Mesendoderm (in vitro differentiated cells): ENCODE data around the gene SGMS1.

ENCODE experiments used
- DNase-seq: peaks from one replicate; pipeline ENCODE4 v3.0.0; 2013
- H2AK5ac ChIP-seq: 2 replicates; pipeline ENCODE4 v1.6.1; 2013; ENCODE audit warnings: low read length, inconsistent platforms
- H2BK120ac ChIP-seq: 2 replicates; pipeline ENCODE4 v1.6.1; 2013; ENCODE audit warnings: low read depth, mild to moderate bottlenecking, low read length, moderate library complexity, mixed read lengths
- H2BK15ac ChIP-seq: replicated peaks from 2 replicates; pipeline ENCODE4 v1.6.1; 2013; ENCODE audit warnings: low read depth, mild to moderate bottlenecking, moderate library complexity
- H2BK5ac ChIP-seq: 2 replicates; pipeline ENCODE4 v1.6.1; 2013; ENCODE audit warnings: low read length, inconsistent platforms
- H3K18ac ChIP-seq: 2 replicates; pipeline ENCODE4 v1.6.1; 2013; ENCODE audit warnings: mild to moderate bottlenecking, low read length, mixed read lengths
- H3K23ac ChIP-seq: one replicate; pipeline ENCODE4 v1.6.1; 2013; ENCODE audit warnings: low read length
- H3K27ac ChIP-seq: 2 replicates; pipeline ENCODE4 v1.5.1; 2013; ENCODE audit warnings: low read depth, mild to moderate bottlenecking, inconsistent platforms, low read length, moderate library complexity
- H3K27me3 ChIP-seq: 2 replicates; pipeline ENCODE4 v1.6.1; 2013; ENCODE audit warnings: low read length, control low read depth, mild to moderate bottlenecking, inconsistent platforms; ENCODE audit not compliant: insufficient read depth, poor library complexity
- H3K36me3 ChIP-seq: 2 replicates; pipeline ENCODE4 v1.6.1; 2013; ENCODE audit warnings: low read length, inconsistent platforms; ENCODE audit not compliant: control insufficient read depth, insufficient read depth
- H3K4ac ChIP-seq: one replicate; pipeline ENCODE4 v1.6.1; 2013; ENCODE audit warnings: low read depth, mild to moderate bottlenecking, low read length, moderate library complexity
- H3K4me1 ChIP-seq: 2 replicates; pipeline ENCODE4 v1.6.1; 2013; ENCODE audit warnings: low read depth, low read length, inconsistent platforms; ENCODE audit not compliant: control insufficient read depth
- H3K4me2 ChIP-seq: 2 replicates; pipeline ENCODE4 v1.6.1; 2013; ENCODE audit warnings: low read length
- H3K4me3 ChIP-seq: 2 replicates; pipeline ENCODE4 v1.5.1; 2013; ENCODE audit warnings: mild to moderate bottlenecking, low read length
- H3K56ac ChIP-seq: one replicate; pipeline ENCODE4 v1.6.1; 2013; ENCODE audit warnings: low read length
- H3K79me1 ChIP-seq: 2 replicates; pipeline ENCODE4 v1.6.1; 2013; ENCODE audit warnings: low read length, inconsistent platforms
- H3K79me2 ChIP-seq: 2 replicates; pipeline ENCODE4 v1.6.1; 2013; ENCODE audit warnings: mild to moderate bottlenecking, low read length; ENCODE audit not compliant: control insufficient read depth, insufficient read depth
- H3K9ac ChIP-seq: 2 replicates; pipeline ENCODE4 v1.6.1; 2013; ENCODE audit warnings: low read length, inconsistent platforms
- H4K5ac ChIP-seq: one replicate; pipeline ENCODE4 v1.6.1; 2013; ENCODE audit warnings: low read length
- H4K8ac ChIP-seq: one replicate; pipeline ENCODE4 v1.6.1; 2013; ENCODE audit warnings: low read depth, mild to moderate bottlenecking, control low read depth, low read length, moderate library complexity
- WGBS: extraction: QIAGEN DNeasy Blood & Tissue Kit; methylation state at CpG from one replicate; pipeline ENCODE4 v1.1.7; 2013; ENCODE audit warnings: low lambda C conversion rate, missing lambda C conversion rate; ENCODE audit not compliant: insufficient coverage; ENCODE audit errors: extremely low coverage; 5-methylcytosine and 5-hydroxymethylcytosine counted together

Gene SGMS1

GRCh38 chr10:50393784-50394467 lies 229.8 kb downstream of the SGMS1 start:
- H2AK5ac ChIP-seq, result no peak overlapping the region
- peaks cover 3% of the 10 kb centered on the region for H3K4me1 ChIP-seq
- H3K79me1 ChIP-seq, result peaks cover 4% of the 10 kb centered on the region
- H2BK120ac ChIP-seq, result no peak overlapping the region
- H3K18ac ChIP-seq, result no peak overlapping the region
- H3K23ac ChIP-seq, result no peak overlapping the region
- no peak for DNase-seq
- H4K8ac ChIP-seq, result no peak overlapping the region
- H3K56ac ChIP-seq, result no peak overlapping the region
- no peak overlapping the region for H3K27ac ChIP-seq
- no peak overlapping the region for H3K4me3 ChIP-seq
- no peaks in the 10 kb centered on the region for H3K27me3 ChIP-seq
- H3K4ac ChIP-seq, result no peak overlapping the region
- no peak overlapping the region for H3K9ac ChIP-seq
- WGBS, result no CpG with 5 or more reads among the region's 6 CpGs
- H4K5ac ChIP-seq, result no peak overlapping the region
- no peak overlapping the region for H2BK5ac ChIP-seq
- no peak overlapping the region for H2BK15ac ChIP-seq
- no peak overlapping the region for H3K4me2 ChIP-seq
- H3K36me3 ChIP-seq, result no peaks in the 10 kb centered on the region
- peaks cover 2% of the 10 kb centered on the region for H3K79me2 ChIP-seq

- H3K4me1 ChIP-seq, result peaks cover 3% of the 10 kb centered on the region
- no peak overlapping the region for H3K4me3 ChIP-seq
- no peak overlapping the region for H4K5ac ChIP-seq
- H3K56ac ChIP-seq, result no peak overlapping the region
- H2AK5ac ChIP-seq, result no peak overlapping the region
- H3K9ac ChIP-seq, result no peak overlapping the region
- no peaks in the 10 kb centered on the region for H3K27me3 ChIP-seq
- no peaks in the 10 kb centered on the region for H3K36me3 ChIP-seq
- no peak overlapping the region for H3K23ac ChIP-seq
- H3K4me2 ChIP-seq, result no peak overlapping the region
- H3K18ac ChIP-seq, result no peak overlapping the region
- no peak overlapping the region for H2BK5ac ChIP-seq
- no peak overlapping the region for H3K4ac ChIP-seq
- no peak for DNase-seq
- no peak overlapping the region for H4K8ac ChIP-seq
- H3K27ac ChIP-seq, result no peak overlapping the region
- peaks cover 2% of the 10 kb centered on the region for H3K79me2 ChIP-seq
- H2BK15ac ChIP-seq, result no peak overlapping the region
- WGBS, result no CpG with 5 or more reads among the region's 6 CpGs
- H2BK120ac ChIP-seq, result no peak overlapping the region
- peaks cover 4% of the 10 kb centered on the region for H3K79me1 ChIP-seq
Observed at GRCh38 chr10:50392966-50393718, 230.6 kb downstream of the SGMS1 start.

GRCh38 chr10:50392426-50392825 lies 231.3 kb downstream of the SGMS1 start:
- Histone ChIP-seq H4K5ac (no peak overlapping the region), H3K18ac (no peak overlapping the region), H3K4me1 (peaks cover 3% of the 10 kb centered on the region), H3K4me2 (no peak overlapping the region), H3K4me3 (no peak overlapping the region), H3K23ac (no peak overlapping the region), H2BK120ac (no peak overlapping the region), H2BK5ac (no peak overlapping the region), H3K79me1 (peaks cover 4% of the 10 kb centered on the region), H3K9ac (no peak overlapping the region), H3K56ac (no peak overlapping the region), H3K27ac (no peak overlapping the region), H3K4ac (no peak overlapping the region), H3K79me2 (peaks cover 2% of the 10 kb centered on the region), H2BK15ac (no peak overlapping the region), H3K36me3 (no peaks in the 10 kb centered on the region), H2AK5ac (no peak overlapping the region), H3K27me3 (no peaks in the 10 kb centered on the region), H4K8ac (no peak overlapping the region)
- WGBS, result no CpG with 5 or more reads among the region's 5 CpGs
- no peak for DNase-seq

GRCh38 chr10:50390302-50390701 lies 233.5 kb downstream of the SGMS1 start:
- H2BK15ac ChIP-seq, result no peak overlapping the region
- no peak overlapping the region for H3K4me2 ChIP-seq
- no peaks in the 10 kb centered on the region for H3K27me3 ChIP-seq
- H3K23ac ChIP-seq, result no peak overlapping the region
- H3K4me3 ChIP-seq, result no peak overlapping the region
- H3K18ac ChIP-seq, result no peak overlapping the region
- H3K79me1 ChIP-seq, result peaks cover 2% of the 10 kb centered on the region
- H3K56ac ChIP-seq, result no peak overlapping the region
- WGBS, result no CpG with 5 or more reads among the region's 2 CpGs
- no peaks in the 10 kb centered on the region for H3K79me2 ChIP-seq
- H2BK120ac ChIP-seq, result no peak overlapping the region
- H3K4ac ChIP-seq, result no peak overlapping the region
- no peak overlapping the region for H3K27ac ChIP-seq
- DNase-seq, result no peak
- H3K4me1 ChIP-seq, result no peaks in the 10 kb centered on the region
- no peak overlapping the region for H2AK5ac ChIP-seq
- no peak overlapping the region for H3K9ac ChIP-seq
- no peak overlapping the region for H4K5ac ChIP-seq
- no peak overlapping the region for H2BK5ac ChIP-seq
- no peak overlapping the region for H4K8ac ChIP-seq
- no peaks in the 10 kb centered on the region for H3K36me3 ChIP-seq

- H3K4ac ChIP-seq, result no peak overlapping the region
- H3K56ac ChIP-seq, result no peak overlapping the region
- no peak overlapping the region for H2BK15ac ChIP-seq
- H2BK5ac ChIP-seq, result no peak overlapping the region
- H3K23ac ChIP-seq, result no peak overlapping the region
- no peak overlapping the region for H3K27ac ChIP-seq
- peaks cover 2% of the 10 kb centered on the region for H3K79me1 ChIP-seq
- H4K8ac ChIP-seq, result no peak overlapping the region
- no peaks in the 10 kb centered on the region for H3K36me3 ChIP-seq
- H3K4me1 ChIP-seq, result no peaks in the 10 kb centered on the region
- no peak overlapping the region for H2AK5ac ChIP-seq
- H3K27me3 ChIP-seq, result no peaks in the 10 kb centered on the region
- no peak for DNase-seq
- H3K4me2 ChIP-seq, result no peak overlapping the region
- H3K4me3 ChIP-seq, result no peak overlapping the region
- H3K9ac ChIP-seq, result no peak overlapping the region
- H3K79me2 ChIP-seq, result no peaks in the 10 kb centered on the region
- H4K5ac ChIP-seq, result no peak overlapping the region
- no peak overlapping the region for H2BK120ac ChIP-seq
- no CpG with 5 or more reads among the region's 2 CpGs for WGBS
- no peak overlapping the region for H3K18ac ChIP-seq
Observed at GRCh38 chr10:50388181-50388580, 235.6 kb downstream of the SGMS1 start.
